ENCODE data around the gene NALF2. TPM values are rescaled to one million over a fixed set of nuclear protein-coding genes. Genes with fewer than 3 reads are reported as not detected.
A peak's percentile ranks its signal among the peaks of the same experiment; 100 is the strongest.

Gene NALF2
- 0.43 TPM for total RNA-seq

GRCh38 chrX:69503782-69504625, at the start of gene NALF2:
NALF2 (plus strand) TSS chrX:69504326; CDS start chrX:69505283, 957 bp downstream.
- intact Hi-C loops (cut with DNase I): no loop called here

DNA sequence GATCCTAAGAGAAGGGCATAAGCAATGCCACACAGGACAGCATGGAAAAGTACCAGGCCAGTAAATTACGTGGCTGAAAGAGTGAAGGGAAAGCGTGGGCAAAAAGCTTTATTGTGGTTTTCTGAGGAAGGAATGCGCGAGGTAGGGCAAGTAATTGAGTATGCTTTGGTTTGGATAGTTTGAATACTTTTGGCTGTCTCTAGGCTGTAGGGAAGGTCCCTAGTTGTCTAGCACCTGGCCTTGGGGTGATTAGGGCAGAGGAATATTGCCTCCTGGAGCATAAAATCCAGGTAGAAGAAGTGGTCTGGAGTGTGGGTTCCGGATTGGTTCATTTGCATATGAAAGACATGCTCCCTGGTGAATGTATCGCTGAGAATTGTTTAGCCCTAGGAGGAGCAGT, 46.4 kb upstream of the NALF2 start:
- intact Hi-C loops (cut with DNase I): no loop called here
- DNase-seq (ENCODE audit: low spot score in 2 of 2): no peak
- Histone ChIP-seq H3K27me3 (no peaks in the 10 kb centered on the region), H3K9me3 (no peaks in the 10 kb centered on the region), H3K27ac (no peak overlapping the region), H3K4me1 (no peaks in the 10 kb centered on the region), H3K36me3 (no peaks in the 10 kb centered on the region), H3K4me3 (no peak overlapping the region)
- TF ChIP-seq, protein P1, sequence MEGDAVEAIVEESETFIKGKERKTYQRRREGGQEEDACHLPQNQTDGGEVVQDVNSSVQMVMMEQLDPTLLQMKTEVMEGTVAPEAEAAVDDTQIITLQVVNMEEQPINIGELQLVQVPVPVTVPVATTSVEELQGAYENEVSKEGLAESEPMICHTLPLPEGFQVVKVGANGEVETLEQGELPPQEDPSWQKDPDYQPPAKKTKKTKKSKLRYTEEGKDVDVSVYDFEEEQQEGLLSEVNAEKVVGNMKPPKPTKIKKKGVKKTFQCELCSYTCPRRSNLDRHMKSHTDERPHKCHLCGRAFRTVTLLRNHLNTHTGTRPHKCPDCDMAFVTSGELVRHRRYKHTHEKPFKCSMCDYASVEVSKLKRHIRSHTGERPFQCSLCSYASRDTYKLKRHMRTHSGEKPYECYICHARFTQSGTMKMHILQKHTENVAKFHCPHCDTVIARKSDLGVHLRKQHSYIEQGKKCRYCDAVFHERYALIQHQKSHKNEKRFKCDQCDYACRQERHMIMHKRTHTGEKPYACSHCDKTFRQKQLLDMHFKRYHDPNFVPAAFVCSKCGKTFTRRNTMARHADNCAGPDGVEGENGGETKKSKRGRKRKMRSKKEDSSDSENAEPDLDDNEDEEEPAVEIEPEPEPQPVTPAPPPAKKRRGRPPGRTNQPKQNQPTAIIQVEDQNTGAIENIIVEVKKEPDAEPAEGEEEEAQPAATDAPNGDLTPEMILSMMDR (IDR thresholded peaks at IDR 0.05): no peak

More at GRCh38 chrX:69503782-69504625, at the start of gene NALF2:
- Histone ChIP-seq H3K4me3 (peak within 1 kb of the TSS; percentile 51 to 66), H3K36me3 (no peaks in the 10 kb centered on the region), H3K27ac (no peak within 1 kb of the TSS), H3K9me3 (no peaks in the 10 kb centered on the region), H3K27me3 (no peaks in the 10 kb centered on the region), H3K4me1 (no peaks in the 10 kb centered on the region)
- no peak for DNase-seq (ENCODE audit: low spot score in 2 of 2)
- TF ChIP-seq, protein P1 (IDR thresholded peaks at IDR 0.05): no peak

GRCh38 chrX:69466546-69466945, 37.6 kb upstream of the NALF2 start:
- H3K9me3 ChIP-seq: no peaks in the 10 kb centered on the region
- H3K4me1 ChIP-seq: no peaks in the 10 kb centered on the region
- H3K36me3 ChIP-seq: no peaks in the 10 kb centered on the region
- no peak overlapping the region for H3K27ac ChIP-seq
- TF ChIP-seq, protein P1 (IDR thresholded peaks at IDR 0.05): no peak
- intact Hi-C loops (cut with DNase I): no loop called here
- DNase-seq (ENCODE audit: low spot score in 2 of 2): no peak
- H3K4me3 ChIP-seq: no peak overlapping the region
- H3K27me3 ChIP-seq: no peaks in the 10 kb centered on the region

DNA sequence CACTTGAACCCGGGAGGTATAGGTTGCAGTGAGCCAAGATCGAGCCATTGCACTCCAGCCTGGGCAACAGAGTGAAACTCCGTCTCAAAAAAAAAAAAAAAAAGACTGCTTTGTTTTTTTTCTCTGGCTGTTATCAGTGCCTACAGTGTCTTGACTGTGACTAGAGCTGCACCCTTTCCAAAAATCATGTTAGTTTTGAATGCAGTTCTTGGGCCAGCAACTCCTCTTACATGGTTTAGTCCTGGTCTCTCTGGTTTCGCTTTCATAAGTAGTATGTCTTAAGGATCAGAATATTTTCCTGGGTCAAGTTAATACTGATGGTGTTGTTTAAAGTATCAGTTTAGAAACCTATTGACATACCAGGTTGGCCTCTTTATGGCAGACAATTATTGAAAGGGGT, 34.2 kb upstream of the NALF2 start:
- TF ChIP-seq, protein P1 (IDR thresholded peaks at IDR 0.05): no peak
- no peaks in the 10 kb centered on the region for H3K36me3 ChIP-seq
- no peaks in the 10 kb centered on the region for H3K9me3 ChIP-seq
- no peaks in the 10 kb centered on the region for H3K4me1 ChIP-seq
- no peak overlapping the region for H3K27ac ChIP-seq
- DNase-seq (ENCODE audit: low spot score in 2 of 2): no peak
- no peaks in the 10 kb centered on the region for H3K27me3 ChIP-seq
- H3K4me3 ChIP-seq: no peak overlapping the region
- intact Hi-C loops (cut with DNase I): no loop called here

GRCh38 chrX:69489625-69490024, 14.5 kb upstream of the NALF2 start:
- Histone ChIP-seq H3K27me3 (no peaks in the 10 kb centered on the region), H3K36me3 (no peaks in the 10 kb centered on the region), H3K4me3 (no peak overlapping the region), H3K27ac (no peak overlapping the region), H3K4me1 (no peaks in the 10 kb centered on the region), H3K9me3 (no peaks in the 10 kb centered on the region)
- no peak for DNase-seq (ENCODE audit: low spot score in 2 of 2)
- intact Hi-C loops (cut with DNase I): no loop called here
- TF ChIP-seq, protein P1 (IDR thresholded peaks at IDR 0.05): no peak

All from ascending aorta (tissue), 2 donors.